GM12872 (cell line): ENCODE measurements around the gene CFAP221.

ENCODE experiments used
- TF ChIP-seq, protein P1 (sequence below): IDR thresholded peaks from 3 replicates; pipeline ENCODE4 v1.5.1; 2011; ENCODE audit warnings: low read depth, mild to moderate bottlenecking, low read length, moderate library complexity; ENCODE audit not compliant: insufficient read depth

CFAP221 gene

DNA sequence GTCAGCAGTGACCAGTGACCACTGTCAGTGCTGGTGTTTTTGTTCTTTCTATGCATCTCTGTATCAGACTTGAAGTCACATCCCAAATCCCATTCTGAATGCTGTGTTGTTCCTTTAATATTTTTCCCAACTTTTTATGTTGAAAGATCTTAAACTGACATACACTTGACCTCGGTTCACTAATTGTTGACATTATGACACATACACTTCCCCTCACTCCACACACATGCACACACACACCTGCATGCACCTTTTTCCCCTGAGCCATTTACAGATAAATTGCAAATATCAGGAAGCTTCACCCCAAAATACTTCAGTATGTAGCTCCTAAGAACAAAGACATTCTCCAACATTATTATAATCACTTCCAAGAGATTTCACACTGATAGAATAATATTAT is 62.4 kb downstream of the CFAP221 start:
- TF ChIP-seq, protein P1, sequence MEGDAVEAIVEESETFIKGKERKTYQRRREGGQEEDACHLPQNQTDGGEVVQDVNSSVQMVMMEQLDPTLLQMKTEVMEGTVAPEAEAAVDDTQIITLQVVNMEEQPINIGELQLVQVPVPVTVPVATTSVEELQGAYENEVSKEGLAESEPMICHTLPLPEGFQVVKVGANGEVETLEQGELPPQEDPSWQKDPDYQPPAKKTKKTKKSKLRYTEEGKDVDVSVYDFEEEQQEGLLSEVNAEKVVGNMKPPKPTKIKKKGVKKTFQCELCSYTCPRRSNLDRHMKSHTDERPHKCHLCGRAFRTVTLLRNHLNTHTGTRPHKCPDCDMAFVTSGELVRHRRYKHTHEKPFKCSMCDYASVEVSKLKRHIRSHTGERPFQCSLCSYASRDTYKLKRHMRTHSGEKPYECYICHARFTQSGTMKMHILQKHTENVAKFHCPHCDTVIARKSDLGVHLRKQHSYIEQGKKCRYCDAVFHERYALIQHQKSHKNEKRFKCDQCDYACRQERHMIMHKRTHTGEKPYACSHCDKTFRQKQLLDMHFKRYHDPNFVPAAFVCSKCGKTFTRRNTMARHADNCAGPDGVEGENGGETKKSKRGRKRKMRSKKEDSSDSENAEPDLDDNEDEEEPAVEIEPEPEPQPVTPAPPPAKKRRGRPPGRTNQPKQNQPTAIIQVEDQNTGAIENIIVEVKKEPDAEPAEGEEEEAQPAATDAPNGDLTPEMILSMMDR: no peak

DNA sequence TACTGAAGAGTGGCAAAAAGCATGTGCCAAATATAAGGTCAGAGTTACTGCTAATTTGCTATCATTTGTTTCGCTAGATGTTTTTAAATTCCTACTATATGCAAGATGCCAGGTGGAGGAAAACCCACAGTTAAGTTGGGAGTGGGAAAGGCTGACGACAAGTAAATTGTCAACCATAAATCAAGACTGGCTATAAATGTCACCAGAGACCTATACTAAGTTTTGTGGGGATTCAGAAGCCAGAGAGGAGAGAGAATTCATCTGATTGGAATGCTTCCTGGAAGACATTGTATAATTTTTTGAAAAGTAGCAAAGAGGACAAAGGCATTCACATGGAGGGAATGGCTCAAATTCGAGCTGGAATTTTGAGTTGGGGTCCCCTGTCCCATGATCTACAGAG is 64.3 kb downstream of the CFAP221 start:
- TF ChIP-seq, protein P1: no peak

DNA sequence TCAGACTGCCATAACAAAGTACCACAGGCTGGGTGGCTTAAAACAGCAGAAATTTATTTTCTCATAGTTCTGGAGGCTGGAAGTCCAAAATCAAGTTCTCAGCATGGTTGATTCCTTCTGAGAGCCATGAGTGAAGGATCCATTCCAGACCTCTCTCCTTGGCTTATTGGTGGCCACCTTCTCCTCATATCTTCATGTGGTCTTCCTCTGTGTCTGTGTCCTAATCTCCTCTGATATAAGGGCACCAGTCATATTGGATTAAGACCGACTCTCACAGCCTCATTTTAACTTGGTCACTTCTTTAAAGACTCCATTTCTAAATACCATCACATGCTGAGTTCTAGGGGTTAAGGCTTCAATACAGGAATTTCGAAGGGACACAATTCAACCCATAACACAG is 65.1 kb downstream of the CFAP221 start:
- TF ChIP-seq, protein P1: no peak

DNA sequence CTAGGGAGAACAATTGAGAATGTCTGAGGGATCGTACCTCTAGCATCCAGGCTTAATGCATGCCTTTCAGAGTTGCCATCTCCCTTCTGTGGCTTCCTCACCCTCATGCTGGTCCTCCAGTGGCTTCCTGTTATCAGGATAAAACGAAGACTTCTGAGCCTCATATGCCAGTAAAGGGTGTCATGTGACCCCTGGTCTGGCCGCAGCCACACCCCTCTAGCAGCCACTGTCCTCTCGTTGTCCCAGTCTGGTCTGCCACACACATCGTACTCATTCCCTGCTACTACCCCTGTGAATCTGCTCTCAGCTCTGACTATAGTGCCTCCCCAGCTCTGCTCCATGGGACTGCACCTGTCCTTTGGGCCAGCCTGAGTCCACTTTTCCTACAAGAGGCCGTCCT is 72.2 kb downstream of the CFAP221 start:
- TF ChIP-seq, protein P1: no peak

DNA sequence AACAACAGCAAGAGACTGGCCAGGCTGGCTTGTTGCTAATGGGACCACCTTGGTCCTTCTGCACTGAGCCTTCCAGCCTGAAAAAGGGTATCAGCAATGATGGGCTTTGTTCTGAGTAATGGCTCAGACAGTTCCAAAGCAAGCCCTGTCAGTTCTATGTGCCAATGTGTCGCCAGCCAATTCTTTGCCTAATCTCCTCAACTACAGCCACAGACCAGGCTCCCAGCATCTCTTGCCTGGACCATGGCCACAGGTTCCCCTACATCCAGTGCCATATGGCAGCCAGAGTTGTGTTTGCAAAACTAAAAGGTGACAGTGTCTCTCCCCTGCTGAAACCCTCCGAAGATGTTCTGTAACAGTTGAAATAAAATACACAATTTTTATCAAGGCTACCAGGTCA is 73.2 kb downstream of the CFAP221 start:
- TF ChIP-seq, protein P1: no peak

DNA sequence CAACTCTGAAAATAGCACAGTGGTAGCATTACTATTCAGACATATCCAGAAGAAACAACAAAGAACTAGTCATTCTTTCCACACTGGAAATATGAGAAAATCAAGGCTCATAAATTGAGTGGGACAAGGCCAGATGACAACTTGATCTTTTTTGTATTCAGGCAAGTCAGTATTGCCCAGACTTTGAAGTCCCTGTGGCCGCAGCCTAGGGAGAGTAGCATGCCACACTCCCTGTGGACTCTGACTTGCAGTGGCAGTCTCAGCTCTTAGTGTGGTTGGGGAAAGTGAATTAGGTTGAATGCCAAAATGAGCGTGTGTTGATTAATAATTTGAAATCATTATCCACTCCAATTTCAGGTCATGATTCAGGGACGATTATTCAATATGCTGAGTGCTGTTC is 81.0 kb downstream of the CFAP221 start:
- TF ChIP-seq, protein P1: no peak

DNA sequence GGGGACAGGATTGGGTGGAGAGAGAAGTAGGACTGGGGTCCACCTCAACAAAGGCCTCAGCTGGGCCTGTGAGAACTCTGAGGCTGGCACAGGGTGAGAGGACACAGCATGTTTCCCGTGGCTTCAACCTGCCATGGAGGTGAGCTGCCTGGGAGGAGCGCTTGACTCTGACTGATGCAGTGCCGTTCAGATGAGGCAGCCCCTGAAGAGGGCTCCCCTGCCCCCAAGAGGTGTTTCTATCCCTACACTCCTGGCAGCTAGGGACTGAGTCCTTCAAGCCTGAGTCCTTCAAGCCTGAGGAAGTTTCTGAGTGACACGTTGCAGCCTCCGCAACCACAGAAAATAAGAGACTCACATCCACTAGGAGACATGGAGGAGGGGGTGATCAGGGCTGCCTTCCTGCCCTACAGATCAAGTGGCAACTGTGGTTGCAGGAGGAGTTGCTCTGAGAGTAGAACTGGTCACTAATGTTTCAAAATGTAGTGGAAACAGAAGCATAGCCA is 85.1 kb downstream of the CFAP221 start:
- TF ChIP-seq, protein P1: no peak
